ENCODE results near the gene PRKG1.

The PRKG1 gene

GRCh38 chr10:51077074-51077473 is 2.8 kb downstream of the PRKG1 start:
- no peak for DNase-seq
- Histone ChIP-seq H3K27me3 (ENCODE audit: insufficient read depth, low read depth, severe bottlenecking) (peaks cover 41% of the 10 kb centered on the region), H3K36me3 (no peaks in the 10 kb centered on the region), H3K9me3 (ENCODE audit: severe bottlenecking) (no peaks in the 10 kb centered on the region), H3K4me3 (ENCODE audit: low read depth, low read length) (no peak overlapping the region), H3K27ac (no peak overlapping the region)
- TF ChIP-seq CTCF (IDR thresholded peaks at IDR 0.05; ENCODE audit: low read depth, low read length), result no peak

- no peaks in the 10 kb centered on the region for H3K36me3 ChIP-seq
- DNase-seq, result no peak
- no peak overlapping the region for H3K27ac ChIP-seq
- H3K4me3 ChIP-seq (ENCODE audit: low read depth, low read length), result no peak overlapping the region
- TF ChIP-seq CTCF (IDR thresholded peaks at IDR 0.05; ENCODE audit: low read depth, low read length), result no peak
- no peaks in the 10 kb centered on the region for H3K9me3 ChIP-seq (ENCODE audit: severe bottlenecking)
- H3K27me3 ChIP-seq (ENCODE audit: insufficient read depth, low read depth, severe bottlenecking), result peaks cover 41% of the 10 kb centered on the region
These were observed 3.2 kb downstream of the PRKG1 start for GRCh38 chr10:51077507-51077906.

- no peak overlapping the region for H3K4me3 ChIP-seq (ENCODE audit: low read depth, low read length)
These were observed 5.0 kb downstream of the PRKG1 start for GRCh38 chr10:51079331-51079730.

GRCh38 chr10:51079766-51080165 is 5.5 kb downstream of the PRKG1 start:
- Histone ChIP-seq H3K36me3 (no peaks in the 10 kb centered on the region), H3K27me3 (ENCODE audit: insufficient read depth, low read depth, severe bottlenecking) (peaks cover 21% of the 10 kb centered on the region), H3K27ac (no peak overlapping the region), H3K4me3 (ENCODE audit: low read depth, low read length) (no peak overlapping the region), H3K9me3 (ENCODE audit: severe bottlenecking) (no peaks in the 10 kb centered on the region)
- no peak for DNase-seq
- no peak for TF ChIP-seq CTCF (IDR thresholded peaks at IDR 0.05; ENCODE audit: low read depth, low read length)

More at GRCh38 chr10:51079331-51079730, 5.0 kb downstream of the PRKG1 start:
- H3K36me3 ChIP-seq, result no peaks in the 10 kb centered on the region
- H3K9me3 ChIP-seq (ENCODE audit: severe bottlenecking), result no peaks in the 10 kb centered on the region
- no peak for TF ChIP-seq CTCF (IDR thresholded peaks at IDR 0.05; ENCODE audit: low read depth, low read length)
- DNase-seq, result no peak
- peaks cover 25% of the 10 kb centered on the region for H3K27me3 ChIP-seq (ENCODE audit: insufficient read depth, low read depth, severe bottlenecking)
- H3K27ac ChIP-seq, result no peak overlapping the region

DNA sequence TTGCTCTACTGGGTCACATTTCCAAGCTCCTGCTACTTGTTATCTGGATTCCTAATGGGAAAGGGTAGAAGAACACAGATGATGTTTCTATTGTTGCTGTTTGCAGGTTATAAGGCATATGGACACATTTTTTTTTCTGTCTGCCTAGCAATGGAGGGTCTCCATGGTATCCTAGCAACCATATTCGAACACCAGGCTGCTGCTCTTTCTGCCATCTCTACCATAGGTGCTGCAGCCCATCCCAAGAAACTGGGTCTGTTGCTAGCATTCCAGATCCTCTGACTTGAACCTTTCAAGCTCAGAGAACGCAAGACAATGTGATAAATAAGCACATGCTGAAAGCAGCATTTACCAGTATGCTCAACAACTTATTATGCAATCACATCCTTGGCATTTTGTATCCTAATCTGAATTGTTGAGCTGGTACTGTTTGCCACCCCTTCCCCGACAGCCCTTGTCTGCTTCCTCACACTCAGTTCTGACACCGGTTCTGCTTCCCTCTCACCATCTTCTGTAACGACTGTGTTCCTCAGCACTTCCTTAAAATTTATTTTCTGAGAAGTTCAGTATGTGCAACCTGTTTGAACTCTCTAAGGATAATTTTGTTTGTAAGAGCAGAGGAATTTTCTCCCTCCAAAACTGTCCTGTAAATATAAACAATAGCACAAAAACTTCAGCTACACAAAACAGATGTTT is 6.2 kb downstream of the PRKG1 start:
- TF ChIP-seq CTCF (IDR thresholded peaks at IDR 0.05; ENCODE audit: low read depth, low read length), result no peak
- no peaks in the 10 kb centered on the region for H3K9me3 ChIP-seq (ENCODE audit: severe bottlenecking)
- no peak for DNase-seq

DNA sequence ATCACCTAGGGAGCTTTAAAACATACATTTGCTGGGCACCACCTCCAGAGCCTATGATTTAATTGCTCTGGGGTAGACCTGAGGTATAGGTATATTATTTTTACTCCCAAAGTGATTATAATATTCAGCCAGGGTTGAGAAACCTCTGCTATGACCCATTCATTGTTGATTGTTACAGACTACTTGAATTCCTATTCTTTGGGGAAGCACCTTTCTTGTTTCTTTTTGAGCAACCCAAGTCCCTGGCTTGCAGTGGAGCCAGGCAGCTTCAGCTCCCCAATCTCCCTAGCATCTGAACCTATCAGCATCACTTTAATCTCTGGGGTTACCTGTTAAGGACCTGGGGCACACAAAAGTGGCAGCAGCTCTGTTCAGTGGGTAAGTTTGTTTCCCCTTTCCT is 8.6 kb downstream of the PRKG1 start:
- no peak for TF ChIP-seq CTCF (IDR thresholded peaks at IDR 0.05; ENCODE audit: low read depth, low read length)
- no peak overlapping the region for H3K4me3 ChIP-seq (ENCODE audit: low read depth, low read length)
- H3K9me3 ChIP-seq (ENCODE audit: severe bottlenecking), result no peaks in the 10 kb centered on the region
- no peaks in the 10 kb centered on the region for H3K36me3 ChIP-seq
- H3K27ac ChIP-seq, result no peak overlapping the region
- DNase-seq, result no peak
- no peaks in the 10 kb centered on the region for H3K27me3 ChIP-seq (ENCODE audit: insufficient read depth, low read depth, severe bottlenecking)

More for the DNA sequence above, 6.2 kb downstream of the PRKG1 start:
- Histone ChIP-seq H3K27ac (no peak overlapping the region), H3K27me3 (ENCODE audit: insufficient read depth, low read depth, severe bottlenecking) (peaks cover 14% of the 10 kb centered on the region), H3K4me3 (ENCODE audit: low read depth, low read length) (no peak overlapping the region), H3K36me3 (no peaks in the 10 kb centered on the region)

Measured in WERI-Rb-1 (cell line).